ENCODE results near the gene RFLNA.

The RFLNA gene

DNA sequence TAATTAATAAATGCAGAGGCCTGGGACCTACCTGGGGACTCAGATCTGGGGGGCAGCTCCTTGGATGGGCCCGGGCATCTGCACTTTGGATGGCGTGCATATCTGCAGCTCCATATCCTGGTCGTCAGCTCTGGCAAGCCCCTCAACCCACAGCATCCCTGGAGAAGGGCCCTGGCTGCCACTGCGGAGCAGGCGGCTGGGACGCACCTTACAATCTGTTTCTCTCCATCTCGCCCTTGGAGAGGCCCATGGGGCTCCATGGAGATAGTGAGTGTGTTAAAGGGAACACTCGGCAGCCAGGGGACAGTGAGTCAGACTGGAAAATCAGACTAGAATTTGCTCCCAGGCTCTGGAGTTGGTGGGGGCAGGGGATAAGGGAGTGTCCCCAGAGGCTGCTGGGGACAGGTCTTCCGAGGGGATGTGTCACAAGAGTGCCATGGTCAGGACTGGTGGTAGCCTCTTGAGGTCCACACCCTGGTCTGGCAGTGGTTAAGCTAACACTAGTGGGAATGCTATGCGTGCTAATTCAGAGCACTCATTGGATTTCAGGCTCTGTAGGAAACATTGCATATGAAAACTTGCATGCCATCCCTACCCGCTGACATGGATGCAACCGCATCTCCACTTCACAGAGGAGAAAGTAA, 21.5 kb downstream of the RFLNA start:
- Histone ChIP-seq H3K9ac (ENCODE audit: low read depth, low read length, poor library complexity, severe bottlenecking) (no peak overlapping the region), H3K9me2 (replicated peaks; ENCODE audit: low read depth, low read length) (no peaks in the 10 kb centered on the region), H3K4me2 (ENCODE audit: low read depth, low read length, poor library complexity, severe bottlenecking) (no peak overlapping the region), H3K27me3 (ENCODE audit: insufficient read depth, low read length, poor library complexity, severe bottlenecking) (no peaks in the 10 kb centered on the region), H4K20me1 (ENCODE audit: insufficient read depth, low read length, poor library complexity, severe bottlenecking) (no peaks in the 10 kb centered on the region), H3K79me2 (ENCODE audit: insufficient read depth, low read length) (no peaks in the 10 kb centered on the region), H3F3A (ENCODE audit: low read depth) (no peaks in the 10 kb centered on the region), H3K4me3 (ENCODE audit: low read length, poor library complexity, severe bottlenecking) (no peak overlapping the region), H3K4me1 (ENCODE audit: insufficient read depth, low read length, poor library complexity, severe bottlenecking) (no peaks in the 10 kb centered on the region), H2AFZ (ENCODE audit: low read length) (no peak overlapping the region), H3K9me3 (ENCODE audit: insufficient read depth, low read depth, low read length) (no peaks in the 10 kb centered on the region), H3K36me3 (ENCODE audit: insufficient read depth, low read length) (no peaks in the 10 kb centered on the region)
- TF ChIP-seq CTCF (conservative IDR thresholded peaks at IDR 0.05; ENCODE audit: low read length) (no peak), EZH2phosphoT487 (IDR thresholded peaks at IDR 0.05; ENCODE audit: borderline replicate concordance) (no peak)

GRCh38 chr12:124317400-124317799, 22.5 kb downstream of the RFLNA start:
- H3K36me3 ChIP-seq (ENCODE audit: insufficient read depth, low read length) = no peaks in the 10 kb centered on the region
- no peaks in the 10 kb centered on the region for H3K27me3 ChIP-seq (ENCODE audit: insufficient read depth, low read length, poor library complexity, severe bottlenecking)
- no peaks in the 10 kb centered on the region for H3F3A ChIP-seq (ENCODE audit: low read depth)
- H3K9me2 ChIP-seq (replicated peaks; ENCODE audit: low read depth, low read length) = no peaks in the 10 kb centered on the region
- H3K4me2 ChIP-seq (ENCODE audit: low read depth, low read length, poor library complexity, severe bottlenecking) = no peak overlapping the region
- TF ChIP-seq CTCF (conservative IDR thresholded peaks at IDR 0.05; ENCODE audit: low read length) = no peak
- no peak for TF ChIP-seq EZH2phosphoT487 (IDR thresholded peaks at IDR 0.05; ENCODE audit: borderline replicate concordance)
- no peak overlapping the region for H2AFZ ChIP-seq (ENCODE audit: low read length)
- no peak overlapping the region for H3K4me3 ChIP-seq (ENCODE audit: low read length, poor library complexity, severe bottlenecking)
- no peak overlapping the region for H3K9ac ChIP-seq (ENCODE audit: low read depth, low read length, poor library complexity, severe bottlenecking)
- H3K4me1 ChIP-seq (ENCODE audit: insufficient read depth, low read length, poor library complexity, severe bottlenecking) = no peaks in the 10 kb centered on the region
- no peaks in the 10 kb centered on the region for H3K9me3 ChIP-seq (ENCODE audit: insufficient read depth, low read depth, low read length)
- no peaks in the 10 kb centered on the region for H3K79me2 ChIP-seq (ENCODE audit: insufficient read depth, low read length)
- no peaks in the 10 kb centered on the region for H4K20me1 ChIP-seq (ENCODE audit: insufficient read depth, low read length, poor library complexity, severe bottlenecking)

GRCh38 chr12:124318278-124319020, 23.6 kb downstream of the RFLNA start:
- Histone ChIP-seq H3F3A (ENCODE audit: low read depth) (no peaks in the 10 kb centered on the region), H3K4me3 (ENCODE audit: low read length, poor library complexity, severe bottlenecking) (no peak overlapping the region), H2AFZ (ENCODE audit: low read length) (no peak overlapping the region), H3K9me3 (ENCODE audit: insufficient read depth, low read depth, low read length) (peaks cover under 1% of the 10 kb centered on the region; the same call in 1 of the 2 replicates), H3K9ac (ENCODE audit: low read depth, low read length, poor library complexity, severe bottlenecking) (no peak overlapping the region), H3K9me2 (replicated peaks; ENCODE audit: low read depth, low read length) (no peaks in the 10 kb centered on the region), H3K27me3 (ENCODE audit: insufficient read depth, low read length, poor library complexity, severe bottlenecking) (no peaks in the 10 kb centered on the region), H4K20me1 (ENCODE audit: insufficient read depth, low read length, poor library complexity, severe bottlenecking) (no peaks in the 10 kb centered on the region), H3K36me3 (ENCODE audit: insufficient read depth, low read length) (peaks cover 1% of the 10 kb centered on the region; the same call in 1 of the 2 replicates), H3K79me2 (ENCODE audit: insufficient read depth, low read length) (no peaks in the 10 kb centered on the region), H3K4me1 (ENCODE audit: insufficient read depth, low read length, poor library complexity, severe bottlenecking) (no peaks in the 10 kb centered on the region), H3K4me2 (ENCODE audit: low read depth, low read length, poor library complexity, severe bottlenecking) (no peak overlapping the region)
- TF ChIP-seq CTCF (conservative IDR thresholded peaks at IDR 0.05; ENCODE audit: low read length) (no peak), EZH2phosphoT487 (IDR thresholded peaks at IDR 0.05; ENCODE audit: borderline replicate concordance) (no peak)
